ENCODE data around the gene DPYD.

Gene DPYD

DNA sequence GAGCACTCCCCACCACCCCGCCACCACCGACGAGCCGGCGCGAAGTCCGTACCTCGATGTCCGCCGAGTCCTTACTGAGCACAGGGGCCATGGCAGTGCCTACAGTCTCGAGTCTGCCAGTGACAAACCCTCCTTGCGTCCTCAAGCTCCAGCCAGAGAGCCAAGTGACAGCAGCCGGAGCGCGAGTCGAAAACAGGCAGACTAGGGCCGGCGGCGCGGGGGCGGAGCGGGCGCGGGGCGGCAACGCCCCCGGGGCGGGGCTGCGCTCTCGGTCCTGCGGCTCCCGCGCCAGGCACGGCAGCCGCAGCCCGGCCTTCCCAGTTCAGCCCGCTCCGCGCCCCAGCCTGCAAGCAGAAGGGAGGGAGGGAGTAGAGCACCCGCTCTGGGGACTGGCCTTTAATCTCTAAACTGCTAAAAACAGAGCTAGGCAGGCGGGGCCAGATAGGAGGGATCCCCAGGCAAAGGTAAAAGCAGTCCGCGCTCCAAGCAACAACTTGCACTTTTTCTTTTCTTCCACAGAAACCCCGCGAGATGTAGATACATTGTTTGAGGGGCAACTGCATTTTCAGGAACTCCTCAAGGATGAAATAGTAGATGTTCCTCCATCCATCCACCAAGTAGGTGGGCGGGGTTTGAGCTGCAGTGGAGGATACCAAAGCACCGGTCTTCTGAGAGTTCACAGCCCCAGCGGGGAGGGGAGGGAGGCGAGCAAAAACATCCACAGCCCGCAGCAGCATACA, at the start of gene DPYD:
Gene DPYD (minus strand): TSS at position 203 of the 740 bp plus-strand sequence. CDS start 112 bp downstream, at position 91.
- DNase-seq, result peak; percentile 84

DNA sequence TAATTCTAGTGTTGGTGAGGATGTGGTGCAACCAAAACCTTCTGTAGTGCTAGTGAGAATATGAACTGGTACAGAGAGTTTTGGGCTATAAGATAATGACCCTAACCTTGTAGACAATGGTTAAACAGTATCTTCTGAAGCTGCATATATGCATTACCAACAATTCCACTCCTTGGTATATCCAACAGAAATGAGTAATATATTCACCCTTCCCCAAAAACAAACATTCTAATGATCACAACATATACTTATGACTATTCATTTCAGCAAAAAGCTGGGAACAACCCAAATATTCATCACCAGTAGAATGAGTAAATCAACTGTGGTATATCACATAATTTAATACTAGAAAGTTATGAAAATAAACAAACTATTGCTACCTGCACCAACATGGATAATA, 39.6 kb upstream of the DPYD start:
- DNase-seq, result no peak

DNA sequence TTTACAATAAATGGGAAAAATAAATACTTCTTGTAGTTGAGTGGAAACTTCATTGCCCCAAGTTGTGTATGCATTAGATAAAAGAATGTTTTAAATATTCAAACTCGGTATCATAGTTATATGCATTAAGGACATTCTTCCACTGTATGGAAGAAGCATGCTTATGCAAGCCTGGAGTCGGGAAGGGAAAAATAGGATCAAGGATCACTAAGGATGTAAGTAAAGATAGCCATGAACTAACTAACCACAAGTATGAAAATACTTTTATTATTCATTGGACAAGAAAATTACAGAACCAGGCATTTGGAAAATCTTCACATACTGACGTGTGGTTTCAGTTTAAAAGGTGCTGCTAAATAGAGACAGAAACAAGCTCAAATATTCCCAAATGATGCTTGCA, 26.9 kb upstream of the DPYD start:
- DNase-seq, result no peak

DNA sequence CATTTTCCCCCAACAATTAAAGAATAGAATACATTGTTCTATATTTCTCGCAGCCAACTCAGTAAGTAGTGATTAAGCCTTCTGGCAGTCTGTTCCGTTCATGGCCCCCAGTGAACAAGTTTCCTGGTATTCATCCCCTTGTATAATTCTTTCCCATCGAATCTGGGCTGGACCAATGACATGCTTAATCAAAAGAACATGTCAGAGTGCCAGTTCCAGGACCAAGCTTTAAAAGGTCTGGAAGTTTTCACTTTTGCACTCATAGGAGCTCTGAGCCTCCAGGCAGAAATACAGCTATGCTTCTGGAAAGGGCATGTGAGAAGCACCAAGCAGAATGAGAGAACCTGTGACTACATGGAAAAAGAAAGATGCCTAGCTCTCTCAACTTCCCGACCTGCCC, 22.5 kb upstream of the DPYD start:
- DNase-seq, result no peak

DNA sequence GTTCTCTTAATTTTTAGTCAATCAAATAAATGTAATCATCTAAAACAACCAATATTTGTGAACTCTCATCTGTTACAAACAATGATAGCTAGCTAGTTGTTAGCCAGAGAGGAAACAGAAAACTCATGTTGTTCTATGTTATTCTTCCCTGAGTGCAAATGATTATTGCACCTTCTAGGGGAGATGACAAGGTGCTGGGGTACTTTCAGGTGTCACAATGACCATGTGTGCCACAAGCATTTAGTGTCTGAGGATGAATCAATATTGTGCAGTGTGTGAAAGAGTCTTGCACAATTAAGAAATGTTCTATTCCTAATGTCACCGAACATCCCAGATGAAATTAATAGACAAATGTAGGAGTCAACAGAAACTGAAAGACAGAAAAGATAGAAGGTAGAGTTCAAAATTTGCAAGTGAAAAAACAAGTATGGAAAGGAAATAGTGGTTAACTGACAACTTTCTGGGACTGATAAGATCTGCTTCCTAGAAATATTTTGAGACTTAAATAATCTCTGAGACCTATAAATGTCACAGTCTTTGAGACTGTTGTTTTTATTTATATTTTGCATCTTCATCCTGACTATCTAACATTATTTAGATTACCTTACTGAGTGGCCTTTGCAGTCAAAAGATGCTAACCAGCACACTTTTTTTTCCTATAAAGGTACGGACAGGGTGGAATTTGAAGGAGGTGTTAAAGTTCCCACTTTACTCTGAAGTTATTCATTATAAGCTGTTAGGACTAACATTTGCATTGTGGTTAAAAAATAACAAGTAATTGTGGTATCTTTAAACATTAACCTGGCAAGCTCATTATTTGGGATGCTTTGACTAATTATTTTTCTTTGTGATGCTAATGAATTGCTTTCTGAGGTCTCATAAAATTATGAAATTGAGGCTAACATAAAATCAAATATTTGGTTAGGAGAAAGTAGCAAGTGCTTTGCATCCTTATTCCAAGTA, 21.6 kb upstream of the DPYD start:
- no peak for DNase-seq

DNA sequence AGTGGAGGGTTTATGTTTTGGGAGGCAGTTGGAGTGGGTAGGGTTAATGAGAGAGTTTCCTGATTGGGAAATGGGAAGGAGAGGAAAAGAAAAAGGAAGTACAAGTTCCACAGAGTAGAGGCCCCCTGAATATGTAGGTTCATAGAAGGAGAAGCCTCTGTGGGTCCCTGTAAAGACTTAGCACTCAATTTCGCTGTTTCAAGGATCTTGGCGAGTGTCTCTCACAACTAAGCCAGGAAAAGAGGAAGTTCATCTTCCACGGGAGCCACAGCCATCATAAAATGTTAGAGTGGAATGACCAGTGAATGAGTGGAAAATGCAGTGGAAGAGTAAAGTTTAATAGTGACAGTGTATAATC, 17.4 kb upstream of the DPYD start:
- no peak for DNase-seq

DNA sequence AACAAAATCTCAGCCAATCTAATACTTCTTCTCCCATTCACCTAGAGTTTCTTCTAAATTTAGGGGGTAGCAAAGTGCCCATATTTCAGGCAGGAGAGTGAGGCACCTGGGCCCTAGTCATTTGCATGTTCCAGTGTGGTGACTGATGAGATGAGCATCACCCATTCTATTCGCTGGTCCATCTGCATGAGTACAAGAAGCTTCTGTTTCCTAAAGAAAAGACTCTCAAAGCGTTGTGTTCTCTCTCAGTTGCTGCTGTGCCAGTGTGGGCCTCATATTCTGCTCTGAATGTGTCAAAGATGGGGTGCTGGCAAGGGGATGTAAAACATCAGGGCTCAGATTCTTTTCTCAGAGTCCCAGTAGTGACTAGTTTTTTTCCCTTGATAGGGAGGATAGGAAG, 16.1 kb upstream of the DPYD start:
- no peak for DNase-seq

DNA sequence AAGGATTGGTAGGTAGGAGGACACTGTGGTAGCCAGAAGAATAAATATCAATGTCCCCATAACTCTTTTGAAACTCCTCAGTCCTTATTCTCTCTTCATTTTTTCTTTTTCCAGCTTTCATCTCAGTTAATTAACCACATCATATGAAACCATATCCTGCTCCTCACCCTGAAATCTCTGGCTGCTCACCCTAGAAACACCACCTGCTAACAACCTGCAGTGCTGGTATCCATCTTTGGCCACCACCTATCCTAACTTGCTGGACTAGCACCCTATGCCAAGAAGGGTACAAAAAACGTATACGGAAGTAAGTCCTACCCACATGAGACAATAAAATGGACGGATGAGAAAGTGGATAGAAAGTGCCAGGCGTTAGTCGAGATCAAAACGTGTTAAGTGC, 13.7 kb upstream of the DPYD start:
- no peak for DNase-seq

DNA sequence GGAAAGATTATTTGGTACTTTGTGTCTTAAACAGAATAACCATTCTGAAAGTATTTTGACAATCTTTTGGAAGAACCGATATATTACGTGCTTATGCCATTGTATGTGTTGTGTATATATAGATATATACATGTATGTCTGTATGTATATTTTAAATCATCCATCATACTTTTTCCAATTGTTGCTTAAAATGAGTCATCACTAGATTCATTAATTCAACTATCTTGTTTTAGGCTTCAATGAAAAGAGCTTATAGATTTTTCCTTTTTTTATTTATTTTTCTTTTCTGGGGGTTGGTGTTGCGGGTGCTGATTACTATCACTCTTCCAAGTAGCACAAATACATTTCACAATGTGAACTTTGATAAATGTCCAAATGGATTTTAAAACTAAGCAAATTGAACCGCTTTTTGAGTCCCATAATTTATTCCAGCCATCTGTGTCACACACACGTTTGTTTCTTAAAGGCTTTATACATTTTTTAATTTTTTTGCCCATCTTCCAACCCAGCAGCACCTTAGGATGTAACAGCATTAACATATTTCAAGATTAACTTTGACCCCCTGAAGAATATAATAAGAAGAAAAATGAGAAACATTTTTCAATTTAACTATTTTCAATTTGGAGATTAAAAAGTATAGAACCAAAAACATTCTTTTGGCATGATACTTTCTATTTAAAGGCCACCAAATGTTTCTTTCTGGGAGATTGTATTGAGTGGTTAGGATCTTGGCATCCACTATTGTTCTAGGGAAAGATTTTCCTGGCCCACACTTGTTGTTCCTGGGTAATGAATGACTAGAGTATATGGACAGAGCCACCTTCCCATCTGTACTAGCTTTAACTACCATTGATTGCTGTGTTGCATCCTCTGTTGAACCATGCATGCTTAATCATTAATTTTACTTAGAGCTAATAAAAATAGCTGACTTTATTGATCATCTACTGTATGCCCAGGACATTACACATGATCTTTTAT, 9.3 kb upstream of the DPYD start:
- DNase-seq, result no peak

DNA sequence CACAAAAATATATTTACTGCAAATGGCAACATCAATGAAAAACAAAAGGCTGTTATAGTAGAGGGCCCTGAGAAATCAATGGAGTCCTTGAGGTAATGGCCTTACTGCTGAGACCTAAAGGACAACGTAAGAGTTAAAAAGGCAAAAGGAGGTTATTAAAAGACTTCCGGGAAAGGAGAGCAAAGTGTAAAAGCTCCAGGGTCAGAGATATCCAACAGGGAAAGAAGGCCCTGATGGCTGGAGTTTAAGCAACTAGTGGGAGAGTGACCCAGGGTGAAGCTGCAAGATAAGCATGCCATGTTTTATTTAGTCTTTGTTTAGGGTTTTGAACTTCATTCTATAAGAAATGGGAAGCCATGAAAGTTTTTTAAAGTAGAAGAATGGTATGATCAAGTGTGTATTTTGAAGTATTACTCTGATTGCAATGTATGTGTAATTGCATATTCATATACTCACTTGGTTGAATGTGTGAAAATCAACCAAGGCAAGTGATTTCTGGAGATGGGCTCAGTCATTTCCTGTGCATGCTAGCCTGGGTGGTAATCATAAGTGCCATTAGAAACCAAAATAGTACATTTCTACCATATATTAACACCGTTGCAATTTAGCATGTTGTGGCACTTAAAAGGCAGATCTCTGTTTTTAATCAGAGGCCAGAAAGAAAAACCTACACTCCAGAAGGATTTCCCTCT, 5.3 kb upstream of the DPYD start:
- no peak for DNase-seq

DNA sequence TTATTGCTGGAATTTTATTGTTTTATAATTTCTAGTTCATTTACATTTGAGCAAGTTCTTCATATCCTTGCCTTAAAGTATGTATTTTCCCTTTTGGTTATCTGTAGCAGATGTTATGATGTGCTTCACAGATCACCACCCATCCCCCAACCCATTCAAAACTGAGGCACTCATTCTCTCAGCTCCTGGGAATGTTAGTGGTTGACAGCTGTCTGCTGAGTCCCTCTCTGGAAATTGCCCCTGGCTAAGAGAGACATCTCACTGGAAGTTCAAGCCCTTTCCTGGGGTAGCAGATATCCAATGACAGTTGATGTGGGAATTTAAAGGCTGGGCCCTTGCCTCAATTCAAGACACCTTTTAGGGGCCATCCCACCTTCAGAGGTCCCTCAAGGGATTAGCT, 4.3 kb upstream of the DPYD start:
- DNase-seq, result no peak

DNA sequence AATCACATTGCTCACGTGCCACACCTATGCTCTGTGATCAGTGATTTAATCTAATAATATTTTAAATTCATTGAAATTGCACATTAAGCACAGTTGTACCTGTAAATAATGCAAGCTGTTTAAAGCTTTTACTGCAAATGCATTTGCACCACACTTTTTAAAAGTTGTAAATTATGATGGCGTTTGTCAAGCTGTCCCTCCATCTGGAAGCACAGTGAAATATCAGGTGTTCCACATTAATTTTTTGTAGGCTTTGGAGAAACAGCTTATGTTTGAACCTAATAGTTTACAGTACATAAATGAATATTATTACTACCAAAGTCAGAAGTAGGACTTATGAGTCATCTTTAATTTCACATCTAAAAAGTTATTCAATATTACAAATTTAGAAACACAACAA, 3.0 kb upstream of the DPYD start:
- no peak for DNase-seq

DNA sequence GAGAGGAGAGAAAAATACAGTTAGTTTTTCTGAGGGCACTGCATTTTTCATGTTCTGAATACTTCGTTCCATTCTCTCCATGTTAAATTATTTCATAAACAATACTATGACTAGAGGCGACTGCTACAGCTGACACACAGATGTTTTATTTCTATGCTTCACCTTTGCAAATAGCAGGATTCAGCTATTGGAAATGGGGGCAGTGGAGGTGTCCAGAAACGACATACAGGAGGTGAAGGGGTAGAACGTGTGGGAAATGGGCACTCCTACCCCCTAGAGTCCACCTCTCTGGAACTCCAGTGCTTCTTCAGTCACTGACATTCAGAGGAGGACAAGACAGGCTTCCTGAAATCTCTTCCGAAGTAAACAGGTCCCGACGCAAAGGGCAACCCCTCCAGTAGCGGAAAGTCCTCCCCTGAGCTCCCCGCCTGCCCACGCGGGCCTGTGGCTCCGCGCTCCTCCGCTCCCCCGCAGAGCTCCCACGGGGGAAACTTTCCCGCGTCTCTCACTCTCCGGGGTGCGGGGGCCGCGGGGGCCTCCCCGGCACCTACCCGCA, 480 bp downstream of the DPYD start:
- no peak for DNase-seq

DNA sequence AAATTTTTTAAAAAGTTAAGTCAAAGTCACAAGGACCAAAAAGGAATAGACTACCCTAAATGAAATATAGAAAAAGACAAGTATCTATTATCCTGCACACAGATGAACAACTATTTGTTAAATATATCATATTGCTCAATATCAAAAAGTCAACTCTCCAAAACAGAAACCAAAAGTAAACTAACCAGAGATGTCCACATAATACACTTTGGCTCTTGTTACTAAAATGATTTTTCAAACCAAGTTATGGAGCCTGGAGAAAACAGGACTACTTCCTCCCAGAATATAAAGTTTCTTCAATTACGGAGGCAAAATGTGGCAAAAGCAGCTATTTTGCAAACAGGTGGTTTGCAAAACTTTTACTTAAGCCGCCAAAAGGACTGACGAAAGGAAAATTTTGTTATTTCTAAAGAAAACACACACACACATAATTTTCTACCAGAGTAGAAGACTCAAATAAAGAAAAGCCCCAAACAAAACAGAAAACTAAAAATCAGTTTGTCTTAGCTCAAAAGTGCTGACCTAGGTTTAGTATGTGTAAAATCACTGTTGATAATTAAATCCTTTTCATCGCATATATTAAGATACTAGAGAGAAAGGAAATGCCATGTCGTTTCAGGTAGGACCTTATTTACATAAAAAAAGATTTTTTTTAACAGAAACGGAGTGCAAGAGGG, 1.1 kb downstream of the DPYD start:
- no peak for DNase-seq

DNA sequence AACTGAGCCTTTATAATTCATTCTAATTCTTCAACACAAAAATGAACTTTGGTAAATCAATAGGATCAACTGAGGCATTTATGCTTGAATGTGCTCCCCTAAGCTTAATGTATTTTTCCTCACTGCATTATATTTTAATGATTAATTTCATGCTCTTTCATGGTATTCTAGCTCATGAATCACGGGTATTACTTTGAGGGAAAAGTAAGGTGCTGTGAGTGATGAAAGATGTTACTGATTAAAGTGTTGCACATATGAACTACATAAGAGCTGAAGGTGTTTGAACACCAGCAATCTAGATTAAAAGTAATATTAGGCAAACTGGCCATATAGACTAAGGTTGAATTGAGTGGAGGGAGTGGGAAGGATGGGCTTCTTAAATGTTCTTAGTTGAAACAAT, 1.9 kb downstream of the DPYD start:
- no peak for DNase-seq

DNA sequence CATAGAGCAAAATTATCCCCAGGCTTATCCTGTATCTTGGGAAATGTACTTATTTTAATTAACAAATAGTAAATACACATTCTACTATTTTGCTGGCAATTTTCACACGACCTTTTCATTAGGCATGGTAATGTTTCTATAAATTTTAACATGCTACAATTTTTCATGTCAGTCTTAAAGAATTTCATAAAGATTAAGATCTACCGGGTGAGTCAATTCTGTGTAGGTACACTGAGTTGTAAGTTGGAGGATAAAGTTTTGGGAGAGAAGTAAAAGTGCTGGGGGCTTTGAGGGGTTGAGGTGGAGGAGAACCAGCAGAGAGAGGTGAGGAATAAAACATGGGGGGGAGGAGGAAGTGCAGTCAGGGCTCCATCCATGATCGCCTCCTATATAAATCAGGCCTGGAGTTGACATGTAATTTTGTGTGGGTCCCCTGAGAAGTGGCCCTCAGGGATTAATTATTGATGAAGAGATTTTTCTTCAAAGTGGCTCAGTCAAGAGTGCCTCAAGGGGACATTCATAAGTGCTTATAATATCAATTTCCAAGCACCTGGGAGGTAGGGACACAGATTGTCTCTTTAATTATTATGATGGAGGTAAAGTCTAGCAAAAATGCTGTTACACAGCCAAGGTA, 7.2 kb downstream of the DPYD start:
- DNase-seq, result no peak

DNA sequence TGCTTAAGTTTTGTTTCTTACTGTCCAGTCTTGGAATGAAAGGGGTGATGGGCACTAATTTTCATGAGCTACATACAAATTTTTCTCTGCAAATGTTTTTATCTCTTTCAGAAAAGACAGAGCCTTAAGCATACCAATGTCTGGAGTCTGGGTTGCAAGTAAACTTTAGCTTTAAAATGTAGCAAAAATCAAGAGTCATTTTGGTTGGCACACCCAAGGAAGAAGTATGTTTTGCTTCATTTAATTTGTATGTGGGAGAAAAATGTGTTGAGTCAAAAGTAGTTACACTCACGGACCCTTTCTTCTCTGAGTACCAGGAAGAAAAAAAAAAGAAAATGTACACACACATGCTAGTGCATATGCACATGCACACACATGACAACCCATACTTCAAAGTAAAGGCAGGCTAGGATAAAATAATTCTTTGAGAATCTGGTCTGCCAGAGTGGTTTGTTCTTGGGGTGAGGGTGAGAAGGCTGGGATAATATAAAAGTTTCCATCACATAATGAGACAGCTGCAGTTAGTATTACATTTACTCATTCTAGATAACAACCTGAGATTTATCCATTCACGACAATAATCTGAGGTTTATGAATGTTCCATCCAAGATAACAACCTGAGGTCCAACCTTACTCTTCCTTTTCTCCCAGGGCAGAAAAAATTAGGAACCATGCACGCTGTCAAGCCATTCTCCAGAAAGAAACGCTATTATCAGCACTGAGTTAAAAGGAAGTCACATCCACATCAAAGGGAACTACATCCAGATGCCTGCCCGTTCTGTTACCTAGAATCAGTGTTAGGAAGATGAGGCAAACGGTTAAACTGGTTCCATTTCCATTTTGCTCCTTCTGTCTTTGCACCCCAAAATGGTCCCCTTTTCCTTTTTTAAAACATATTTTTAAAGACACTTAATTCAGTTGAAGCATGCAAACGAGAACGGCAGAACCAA, 9.3 kb downstream of the DPYD start:
- no peak for DNase-seq

DNA sequence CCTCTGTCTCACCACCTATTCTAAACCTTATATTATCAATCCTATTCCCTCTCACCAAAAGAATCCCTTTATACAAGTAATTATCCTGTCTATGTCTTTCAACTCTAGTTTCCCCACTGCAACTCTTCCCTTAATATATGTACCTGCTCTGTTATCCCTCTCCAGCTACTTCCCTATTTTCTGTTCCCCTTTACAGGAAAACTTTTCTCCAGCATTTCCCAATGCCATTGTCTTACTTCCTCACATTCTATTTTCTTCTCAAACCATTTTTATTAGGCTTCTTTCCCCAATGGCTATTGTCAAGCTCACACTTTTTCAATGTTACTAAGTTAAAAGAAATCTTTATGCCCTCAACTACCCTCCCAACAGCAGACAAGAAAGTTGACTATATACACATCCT, 11.6 kb downstream of the DPYD start:
- DNase-seq, result no peak

DNA sequence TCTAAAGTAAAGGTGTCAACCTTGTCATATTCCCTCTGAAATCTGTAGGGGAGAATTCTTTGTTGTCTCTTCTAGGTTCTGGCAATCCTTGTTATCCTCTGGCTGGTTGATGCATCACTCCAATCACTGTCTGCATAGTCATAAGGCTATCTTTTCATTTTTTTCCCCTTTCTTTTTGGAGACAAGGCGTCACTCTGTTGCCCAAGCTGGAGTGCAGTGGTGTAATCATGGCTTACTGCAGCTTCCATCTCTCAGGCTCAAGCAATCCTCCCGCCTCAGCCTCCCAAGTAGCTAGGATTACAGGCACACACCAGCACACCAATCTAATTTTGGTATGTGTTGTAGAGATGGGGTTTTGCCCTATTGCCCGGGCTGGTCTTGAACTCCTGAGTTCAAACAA, 12.9 kb downstream of the DPYD start:
- DNase-seq, result no peak

All from activated CD4-positive, CD25-positive, alpha-beta regulatory T cell treated with anti-CD3 and anti-CD28 coated beads, Interleukin-2, amount 50 U/mL, for 72 hours (primary cell).